KMS-11 (cell line): ENCODE measurements around the gene PDIA4.

ENCODE experiments used
- H2AFZ ChIP-seq: fragments of 200-600 bp; sonication (generic); 2 replicates; pipeline ENCODE4 v1.6.1; 2016; ENCODE audit warnings: antibody characterized with exemption, mixed run types, low read depth
- H3K27ac ChIP-seq: fragments of 200-600 bp; sonication (generic); 2 replicates; pipeline ENCODE4 v1.6.1; 2016; ENCODE audit warnings: mild to moderate bottlenecking, mixed run types
- H3K27me3 ChIP-seq: fragments of 200-600 bp; sonication (generic); 2 replicates; pipeline ENCODE4 v1.6.1; 2017; ENCODE audit warnings: mild to moderate bottlenecking, low read depth, mixed run types, moderate library complexity; ENCODE audit not compliant: insufficient read depth
- H3K36me3 ChIP-seq: fragments of 200-600 bp; sonication (generic); 2 replicates; pipeline ENCODE4 v1.6.1; 2017; ENCODE audit warnings: mild to moderate bottlenecking, mixed run types; ENCODE audit not compliant: insufficient read depth
- H3K4me1 ChIP-seq: fragments of 200-600 bp; sonication (generic); 2 replicates; pipeline ENCODE4 v1.6.1; 2016; ENCODE audit warnings: mild to moderate bottlenecking, low read depth, mixed run types; ENCODE audit not compliant: poor library complexity, severe bottlenecking
- H3K4me2 ChIP-seq: fragments of 200-600 bp; sonication (generic); 2 replicates; pipeline ENCODE4 v1.7.0; 2016; ENCODE audit warnings: mild to moderate bottlenecking, mixed run types
- H3K4me3 ChIP-seq: fragments of 200-600 bp; sonication (generic); IDR thresholded peaks from 2 replicates; pipeline ENCODE4 v1.6.1; 2017; ENCODE audit warnings: low read depth, low read length, mixed read lengths; ENCODE audit not compliant: insufficient read depth
- H3K79me2 ChIP-seq: fragments of 200-600 bp; sonication (generic); 2 replicates; pipeline ENCODE4 v1.6.1; 2016; ENCODE audit warnings: low read depth, mixed run types; ENCODE audit not compliant: insufficient read depth
- H3K9ac ChIP-seq: fragments of 200-600 bp; sonication (generic); 2 replicates; pipeline ENCODE4 v1.6.1; 2016; ENCODE audit warnings: mild to moderate bottlenecking, mixed run types
- H4K20me1 ChIP-seq: fragments of 200-600 bp; sonication (generic); 2 replicates; pipeline ENCODE4 v1.6.1; 2016; ENCODE audit warnings: mild to moderate bottlenecking, mixed run types; ENCODE audit not compliant: insufficient read depth
- TF ChIP-seq, protein P1 (sequence below): fragments of 200-600 bp; sonication (generic); conservative IDR thresholded peaks from 2 replicates; pipeline ENCODE4 v1.6.1; 2017; ENCODE audit warnings: low read depth, mild to moderate bottlenecking, antibody characterized with exemption, low read length, moderate library complexity, mixed read lengths

Gene PDIA4

DNA sequence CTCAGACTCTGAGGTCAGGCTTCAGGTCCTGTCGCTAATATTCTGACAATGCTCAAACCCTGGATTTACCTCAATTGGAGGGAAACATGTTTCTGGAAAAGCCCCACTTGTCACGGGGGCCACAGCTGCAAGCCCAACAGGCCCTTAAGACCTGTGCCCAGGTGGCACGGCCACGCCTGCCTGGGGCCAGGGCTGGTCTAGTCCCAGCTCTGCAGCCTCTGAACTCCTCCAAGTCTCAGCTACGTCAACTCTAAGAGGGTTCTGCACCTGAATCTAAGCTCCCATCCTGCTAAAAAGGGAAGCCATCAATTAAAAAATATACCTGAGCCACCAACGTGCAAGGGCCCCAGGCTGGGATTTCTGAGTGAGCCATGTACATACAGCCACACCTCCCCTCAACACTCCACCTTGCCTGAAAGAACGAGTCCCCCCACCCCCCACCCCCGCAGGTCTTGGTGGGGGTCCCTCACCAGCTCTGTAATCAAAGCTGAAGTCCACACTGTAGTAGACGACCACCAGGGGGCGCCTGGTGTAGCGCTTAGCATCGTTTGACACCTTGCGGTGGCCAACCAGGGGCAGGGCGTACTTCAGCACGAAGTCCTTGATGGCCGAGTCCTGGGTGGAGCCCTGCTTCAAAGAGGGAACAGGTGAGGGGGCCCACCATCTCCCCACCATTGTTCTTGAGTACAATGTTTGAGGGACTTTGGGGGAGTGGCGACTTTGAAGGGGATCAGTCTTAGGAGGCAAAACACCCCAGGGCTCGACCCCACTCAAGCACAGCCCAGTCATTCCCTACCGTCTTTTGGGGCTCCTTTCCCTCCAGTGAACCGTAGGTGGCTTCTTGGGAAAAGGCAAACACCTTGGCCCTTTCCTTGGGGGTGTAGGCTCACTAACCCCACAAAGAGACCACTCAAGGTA is 22.6 kb downstream of the PDIA4 start:
- no peak overlapping the region for H3K27ac ChIP-seq
- no peaks in the 10 kb centered on the region; the same call in 1 of the 2 replicates for H3K79me2 ChIP-seq
- H3K4me3 ChIP-seq = no peak overlapping the region
- H3K9ac ChIP-seq = no peak overlapping the region
- no peaks in the 10 kb centered on the region for H3K4me1 ChIP-seq
- TF ChIP-seq, protein P1, sequence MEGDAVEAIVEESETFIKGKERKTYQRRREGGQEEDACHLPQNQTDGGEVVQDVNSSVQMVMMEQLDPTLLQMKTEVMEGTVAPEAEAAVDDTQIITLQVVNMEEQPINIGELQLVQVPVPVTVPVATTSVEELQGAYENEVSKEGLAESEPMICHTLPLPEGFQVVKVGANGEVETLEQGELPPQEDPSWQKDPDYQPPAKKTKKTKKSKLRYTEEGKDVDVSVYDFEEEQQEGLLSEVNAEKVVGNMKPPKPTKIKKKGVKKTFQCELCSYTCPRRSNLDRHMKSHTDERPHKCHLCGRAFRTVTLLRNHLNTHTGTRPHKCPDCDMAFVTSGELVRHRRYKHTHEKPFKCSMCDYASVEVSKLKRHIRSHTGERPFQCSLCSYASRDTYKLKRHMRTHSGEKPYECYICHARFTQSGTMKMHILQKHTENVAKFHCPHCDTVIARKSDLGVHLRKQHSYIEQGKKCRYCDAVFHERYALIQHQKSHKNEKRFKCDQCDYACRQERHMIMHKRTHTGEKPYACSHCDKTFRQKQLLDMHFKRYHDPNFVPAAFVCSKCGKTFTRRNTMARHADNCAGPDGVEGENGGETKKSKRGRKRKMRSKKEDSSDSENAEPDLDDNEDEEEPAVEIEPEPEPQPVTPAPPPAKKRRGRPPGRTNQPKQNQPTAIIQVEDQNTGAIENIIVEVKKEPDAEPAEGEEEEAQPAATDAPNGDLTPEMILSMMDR = peak; percentile 96
- no peak overlapping the region for H2AFZ ChIP-seq
- H3K4me2 ChIP-seq = no peak overlapping the region
- no peaks in the 10 kb centered on the region for H3K27me3 ChIP-seq
- peaks cover 50% of the 10 kb centered on the region; the same call in 1 of the 2 replicates for H3K36me3 ChIP-seq
- H4K20me1 ChIP-seq = 0 out of 2 replicates have a peak, but pooled peaks cover 4% of the 10 kb centered on the region

- no peak overlapping the region for H3K4me2 ChIP-seq
- H3K27ac ChIP-seq = no peak overlapping the region
- H3K36me3 ChIP-seq = peaks cover 46% of the 10 kb centered on the region; the same call in 1 of the 2 replicates
- no peaks in the 10 kb centered on the region for H3K79me2 ChIP-seq
- H3K27me3 ChIP-seq = no peaks in the 10 kb centered on the region
- no peaks in the 10 kb centered on the region for H3K4me1 ChIP-seq
- TF ChIP-seq, protein P1 = no peak
- H3K9ac ChIP-seq = no peak overlapping the region
- no peak overlapping the region for H2AFZ ChIP-seq
- no peak overlapping the region for H3K4me3 ChIP-seq
- H4K20me1 ChIP-seq = 0 out of 2 replicates have a peak, but pooled peaks cover 4% of the 10 kb centered on the region
These were observed 23.6 kb downstream of the PDIA4 start for GRCh38 chr7:149004405-149005370.

DNA sequence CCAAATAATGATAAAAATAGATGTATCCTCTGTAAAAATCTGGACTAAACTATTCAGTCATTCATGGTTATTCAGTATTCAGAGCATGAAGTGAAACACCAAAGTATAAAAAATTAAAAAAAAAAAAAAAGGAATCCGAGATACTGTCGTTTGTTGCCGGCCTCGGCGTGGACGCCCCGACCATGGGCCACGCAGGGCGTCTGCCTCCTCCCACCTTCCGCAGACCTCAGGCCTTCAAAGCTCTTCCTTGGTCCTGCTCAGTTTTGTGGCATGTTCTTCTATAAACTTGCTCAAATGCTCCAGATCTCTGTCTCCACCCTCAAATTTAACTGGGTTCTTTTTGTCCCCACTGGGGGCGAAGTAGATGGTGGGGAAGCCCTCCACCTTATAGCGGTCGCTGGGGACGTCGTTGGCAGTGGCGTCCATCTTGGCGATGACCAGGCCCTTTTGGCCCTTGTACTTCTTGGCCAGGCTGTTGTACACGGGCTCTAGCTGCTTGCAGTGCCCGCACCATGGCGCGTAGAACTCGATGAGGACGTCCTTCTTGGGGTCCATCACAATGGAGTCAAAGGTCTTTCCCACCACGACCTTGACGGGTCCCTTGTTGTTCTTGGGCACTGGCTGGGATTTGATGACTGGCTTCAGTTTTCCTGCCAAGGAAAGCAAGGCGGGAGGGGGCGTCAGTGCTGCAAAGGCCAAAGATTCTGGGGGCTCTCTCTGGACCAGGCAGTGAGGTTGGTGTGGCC is 24.6 kb downstream of the PDIA4 start:
- TF ChIP-seq, protein P1 = no peak
- Histone ChIP-seq H3K4me2 (no peak overlapping the region), H3K27me3 (no peaks in the 10 kb centered on the region), H3K9ac (no peak overlapping the region), H3K4me1 (no peaks in the 10 kb centered on the region), H3K27ac (no peak overlapping the region), H2AFZ (no peak overlapping the region), H3K36me3 (peaks cover 46% of the 10 kb centered on the region; the same call in 1 of the 2 replicates), H3K4me3 (no peak overlapping the region), H4K20me1 (no peaks in the 10 kb centered on the region), H3K79me2 (no peaks in the 10 kb centered on the region)

DNA sequence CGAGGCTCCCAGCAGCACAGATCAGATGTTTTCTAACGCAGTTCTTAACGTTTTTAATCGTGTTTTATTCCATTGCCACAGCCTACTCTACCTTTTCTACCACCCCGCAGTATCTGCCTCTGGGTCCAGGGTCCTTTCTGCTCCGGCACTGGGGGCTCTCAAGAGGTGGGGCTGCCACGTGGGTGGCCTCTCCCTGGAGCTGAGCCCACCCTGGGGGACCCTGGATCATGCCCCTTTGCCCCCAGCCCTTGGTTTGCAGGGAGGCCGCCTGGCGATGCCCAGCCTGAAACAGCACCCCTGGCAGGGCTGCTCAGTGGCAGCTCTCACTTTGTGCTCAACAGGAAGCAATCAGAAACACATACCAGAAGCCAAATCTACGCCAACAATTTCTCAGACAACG is 25.3 kb downstream of the PDIA4 start:
- H4K20me1 ChIP-seq = no peaks in the 10 kb centered on the region
- TF ChIP-seq, protein P1 = no peak
- H3K4me1 ChIP-seq = no peaks in the 10 kb centered on the region
- H3K36me3 ChIP-seq = peaks cover 42% of the 10 kb centered on the region; the same call in 1 of the 2 replicates
- H3K27me3 ChIP-seq = no peaks in the 10 kb centered on the region
- H3K27ac ChIP-seq = no peak overlapping the region
- H3K4me3 ChIP-seq = no peak overlapping the region
- H3K4me2 ChIP-seq = no peak overlapping the region
- no peak overlapping the region for H3K9ac ChIP-seq
- H3K79me2 ChIP-seq = no peaks in the 10 kb centered on the region
- no peak overlapping the region for H2AFZ ChIP-seq
